Stimulated activated CD8-positive, alpha-beta memory T cell treated with anti-CD3 and anti-CD28 coated beads, Interleukin-15, amount 100 ng/mL, for 1 hour (primary cell): ENCODE results near the gene ENTPD8.
A peak's percentile ranks its signal among the peaks of the same experiment; 100 is the strongest.
"Not testable (repeated sequence)": the region's sequence is repeated elsewhere in the genome, so short reads cannot be mapped to it uniquely, and the experiment has no call there.

Experiments
- DNase-seq: peaks from one replicate; pipeline ENCODE4 v3.0.0-alpha.2; 2020; ENCODE audit warnings: low read depth

The ENTPD8 gene

DNA sequence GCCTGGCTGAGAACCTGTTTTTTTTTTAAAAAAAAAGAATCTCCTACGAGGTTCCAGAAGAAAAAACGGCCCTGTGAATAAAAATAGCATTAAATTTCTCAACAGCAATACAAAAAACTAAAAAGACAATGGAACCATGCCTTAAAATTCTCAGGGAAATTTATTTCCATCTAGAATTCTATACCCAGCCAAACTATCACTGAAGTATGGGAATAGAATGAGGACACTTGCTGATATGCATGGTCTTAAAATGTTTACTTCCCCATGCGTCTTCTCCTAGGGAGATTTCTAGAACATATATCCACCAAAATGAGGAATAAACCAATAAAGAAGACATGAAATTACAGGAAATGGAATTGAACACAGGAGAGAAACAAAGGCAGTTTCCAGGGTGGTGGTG, 34.5 kb upstream of the ENTPD8 start:
- DNase-seq = no peak

DNA sequence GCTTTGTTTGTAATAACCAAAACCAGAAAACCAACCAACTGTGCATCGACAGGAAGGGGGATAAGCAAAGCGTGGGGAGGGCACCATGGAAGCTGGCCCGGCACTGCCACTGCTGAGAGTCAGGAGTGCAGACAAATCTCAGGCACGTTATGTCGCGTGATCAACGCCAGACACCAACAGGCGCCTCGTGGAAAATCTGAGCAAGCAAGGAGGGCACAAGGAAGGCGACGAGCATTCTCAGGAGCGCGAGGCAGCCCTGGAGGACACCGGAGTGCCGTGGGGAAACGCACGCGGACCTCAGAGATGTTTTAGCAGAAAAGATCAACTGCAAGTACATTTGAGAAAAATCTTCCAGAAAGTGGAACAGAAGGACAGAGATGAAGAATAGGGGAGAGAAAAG, 33.1 kb upstream of the ENTPD8 start:
- no peak for DNase-seq

DNA sequence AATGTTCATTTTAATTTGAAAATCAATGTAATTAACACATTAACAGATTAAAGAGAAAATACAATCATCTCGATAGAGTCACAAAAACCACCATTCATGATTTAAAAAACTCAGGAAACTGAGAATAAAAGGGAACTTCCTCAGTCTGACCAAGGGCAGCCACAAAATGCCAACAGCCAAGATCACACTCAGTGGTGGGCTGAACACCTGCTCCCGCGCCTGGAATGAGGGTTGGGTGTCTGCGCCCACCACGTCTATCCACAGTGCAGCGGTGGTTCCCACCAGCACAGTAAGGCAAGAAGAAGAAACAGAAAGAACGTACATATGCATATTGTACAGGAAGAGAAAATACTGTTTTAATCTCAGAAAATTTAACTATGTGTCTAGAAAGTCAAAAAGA, 29.6 kb upstream of the ENTPD8 start:
- DNase-seq = no peak

DNA sequence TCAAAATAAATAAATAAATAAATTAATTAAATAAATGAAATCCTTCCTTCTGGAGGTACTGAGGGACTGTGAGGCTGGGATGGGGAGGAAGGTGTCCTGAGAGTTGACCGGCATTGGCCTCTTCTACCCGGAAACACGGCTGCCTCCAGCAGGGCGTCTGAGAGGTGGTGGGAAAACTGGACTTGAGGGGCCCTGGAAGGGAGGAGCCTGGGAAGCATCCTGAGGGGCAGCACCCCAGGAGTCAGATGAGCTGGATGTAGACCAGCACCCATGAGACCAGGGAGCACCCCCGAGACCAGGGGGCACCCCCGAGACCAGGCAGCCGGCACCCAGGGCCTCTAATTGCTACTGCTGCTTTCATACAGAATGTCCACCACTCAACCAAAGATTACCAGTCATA, 26.7 kb upstream of the ENTPD8 start:
- DNase-seq = no peak

DNA sequence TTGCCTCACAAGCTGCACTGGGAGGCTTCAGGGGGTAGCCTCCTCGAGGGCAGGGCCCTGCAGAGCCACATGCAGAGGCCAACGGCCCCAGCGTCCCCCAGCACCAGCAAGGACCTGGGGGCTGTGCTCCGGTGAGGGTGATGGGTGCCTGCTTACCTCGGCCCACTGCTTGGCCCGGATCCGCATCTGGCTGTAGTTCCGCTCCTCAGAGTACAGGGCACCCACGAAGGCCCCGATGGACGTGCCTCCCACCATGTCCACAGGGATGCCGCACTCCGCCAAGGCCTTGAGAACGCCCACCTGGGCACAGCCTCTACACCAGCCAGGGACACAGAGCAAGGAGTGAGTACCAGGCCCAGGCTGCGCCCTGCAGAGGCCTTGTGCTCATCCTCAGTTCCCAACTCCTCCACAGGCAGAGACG, 26.0 kb upstream of the ENTPD8 start:
- DNase-seq = no peak

DNA sequence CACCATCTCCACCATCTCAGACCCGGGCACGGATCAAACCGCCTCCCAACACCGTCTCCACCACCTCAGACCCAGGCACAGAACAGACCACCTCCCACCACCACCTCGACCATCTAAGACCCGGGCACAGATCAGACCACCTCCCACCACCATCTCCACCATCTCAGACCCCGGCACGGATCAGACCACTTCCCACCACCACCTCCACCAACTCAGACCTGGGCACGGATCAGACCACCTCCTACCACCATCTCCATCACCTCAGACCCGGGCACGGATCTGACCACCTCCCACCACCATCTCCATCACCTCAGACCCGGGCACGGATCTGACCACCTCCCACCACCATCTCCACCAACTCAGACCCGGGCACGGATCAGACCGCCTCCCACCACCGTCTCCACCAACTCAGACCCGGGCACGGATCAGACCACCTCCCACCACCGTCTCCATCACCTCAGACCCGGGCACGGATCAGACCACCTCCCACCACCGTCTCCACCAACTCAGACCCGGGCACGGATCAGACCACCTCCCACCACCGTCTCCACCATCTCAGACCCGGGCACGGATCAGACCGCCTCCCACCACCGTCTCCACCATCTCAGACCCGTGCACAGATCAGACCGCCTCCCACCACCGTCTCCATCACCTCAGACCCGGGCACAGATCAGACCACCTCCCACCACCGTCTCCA, 25.4 kb upstream of the ENTPD8 start:
- not testable (repeated sequence) for DNase-seq

DNA sequence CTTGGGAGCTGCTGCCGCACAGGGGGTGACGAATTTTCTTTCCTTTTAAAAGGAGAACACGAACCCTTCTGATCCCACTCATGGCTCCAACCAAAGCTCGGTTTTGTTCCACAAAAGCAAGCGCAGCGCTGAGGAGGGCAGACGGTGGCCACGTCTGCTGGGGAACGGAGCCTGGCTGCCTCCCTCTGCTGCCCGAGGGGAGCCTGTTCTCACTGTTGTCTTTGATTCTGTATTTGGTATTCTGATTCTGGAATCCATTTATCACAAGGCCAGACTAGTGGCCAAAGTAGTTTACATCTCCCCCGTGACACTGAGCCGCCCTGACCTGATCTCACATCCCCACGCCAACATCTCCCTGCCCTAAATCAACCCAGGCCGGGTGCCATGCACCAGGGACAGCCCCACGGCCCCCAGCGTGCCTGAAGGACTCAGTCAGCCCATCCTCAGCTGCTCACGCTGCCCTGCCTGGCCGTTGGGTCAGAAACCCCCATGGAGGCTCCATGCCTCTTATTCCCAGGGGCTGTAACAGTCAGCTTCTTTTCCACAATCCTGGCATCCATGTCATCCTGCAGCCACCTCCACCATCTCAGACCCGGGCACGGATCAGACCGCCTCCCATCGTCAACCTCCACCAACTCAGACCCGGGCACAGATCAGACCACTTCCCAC, 24.7 kb upstream of the ENTPD8 start:
- no peak for DNase-seq

DNA sequence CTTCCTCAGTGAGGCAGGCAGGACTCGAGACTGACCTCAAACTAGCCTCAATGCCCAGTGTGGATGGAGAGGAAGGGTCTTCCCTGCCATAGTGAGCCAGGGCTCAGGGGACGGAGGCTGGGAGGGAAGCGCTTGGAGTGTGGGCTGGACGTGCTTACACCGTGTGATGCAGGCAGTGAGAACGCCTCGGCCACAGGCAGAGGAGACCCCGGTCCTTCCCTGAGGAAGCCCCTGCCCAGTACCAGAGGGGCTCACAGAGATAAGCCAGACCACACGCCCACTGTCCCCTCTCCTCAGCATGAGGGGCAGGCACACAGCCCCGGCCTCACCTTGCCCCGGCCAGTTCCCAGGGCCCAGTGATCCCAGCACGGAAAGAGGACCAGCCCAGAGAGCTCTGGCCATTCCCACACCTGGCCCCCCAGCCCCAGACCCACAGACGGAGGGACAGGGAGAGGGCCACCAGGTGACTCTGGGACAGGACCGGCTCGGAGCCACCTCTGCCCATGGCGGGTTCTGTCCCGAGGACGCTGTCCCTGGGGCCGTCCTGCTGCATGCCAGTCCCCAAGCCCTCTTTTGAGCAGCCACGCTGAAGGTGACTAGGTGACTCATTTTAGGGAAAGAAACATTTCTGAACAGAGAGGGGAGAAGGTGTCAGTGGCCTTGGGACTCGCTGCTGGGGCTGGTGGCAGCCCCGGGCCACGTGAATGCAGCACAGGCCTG, 24.0 kb upstream of the ENTPD8 start:
- no peak for DNase-seq

DNA sequence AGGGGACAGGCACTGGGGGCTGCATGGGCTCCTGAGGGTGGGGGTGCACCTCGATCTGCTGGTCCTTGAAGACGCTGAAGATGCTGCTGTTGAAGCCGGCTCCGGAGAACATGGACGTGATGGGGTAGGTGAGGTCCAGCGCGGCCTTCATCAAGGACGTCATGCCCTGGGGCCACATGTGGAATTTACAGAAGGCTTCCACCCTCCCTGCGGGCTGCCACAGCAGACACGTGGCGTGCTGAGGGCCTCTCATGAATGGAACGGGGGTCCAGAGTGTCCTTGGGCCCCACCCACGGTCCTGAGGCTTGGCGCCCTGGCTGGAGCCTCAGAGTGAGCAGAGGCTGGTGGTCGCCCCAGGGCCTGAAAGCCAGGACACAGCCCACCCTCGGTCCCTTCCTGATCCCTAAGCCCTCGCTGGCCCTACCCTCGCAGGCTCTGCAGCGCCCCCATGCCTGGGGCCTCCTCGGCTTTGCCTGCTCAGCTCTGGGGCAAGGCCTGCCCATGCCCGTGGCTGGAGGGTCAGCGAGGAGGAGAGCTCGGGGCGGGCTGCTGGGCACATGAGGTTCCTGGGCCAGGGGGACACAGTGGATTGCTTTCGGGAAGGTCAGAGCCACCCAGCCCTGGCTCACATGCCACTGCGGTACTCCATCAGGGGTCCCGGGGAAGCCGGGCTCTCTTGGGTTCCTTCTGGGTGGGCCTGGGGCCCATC, 23.3 kb upstream of the ENTPD8 start:
- DNase-seq = no peak

DNA sequence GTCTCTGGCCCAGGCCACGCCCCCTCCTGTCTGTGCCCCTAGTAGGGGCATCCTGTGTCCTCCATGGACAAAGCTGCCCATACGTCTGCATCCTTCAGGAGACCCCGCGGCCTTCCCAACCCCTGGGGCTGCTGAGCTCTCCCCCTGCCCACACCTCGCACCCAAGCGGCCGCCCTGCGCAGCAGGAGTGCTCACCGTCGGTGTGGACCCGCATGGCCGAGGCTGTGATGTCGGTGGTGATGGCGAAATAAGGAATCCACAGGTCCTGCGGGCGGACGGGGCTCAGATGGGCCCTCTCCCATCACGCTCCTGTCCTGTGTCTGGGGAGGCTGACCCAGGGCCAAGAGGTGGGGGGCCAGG, 22.8 kb upstream of the ENTPD8 start:
- no peak for DNase-seq

DNA sequence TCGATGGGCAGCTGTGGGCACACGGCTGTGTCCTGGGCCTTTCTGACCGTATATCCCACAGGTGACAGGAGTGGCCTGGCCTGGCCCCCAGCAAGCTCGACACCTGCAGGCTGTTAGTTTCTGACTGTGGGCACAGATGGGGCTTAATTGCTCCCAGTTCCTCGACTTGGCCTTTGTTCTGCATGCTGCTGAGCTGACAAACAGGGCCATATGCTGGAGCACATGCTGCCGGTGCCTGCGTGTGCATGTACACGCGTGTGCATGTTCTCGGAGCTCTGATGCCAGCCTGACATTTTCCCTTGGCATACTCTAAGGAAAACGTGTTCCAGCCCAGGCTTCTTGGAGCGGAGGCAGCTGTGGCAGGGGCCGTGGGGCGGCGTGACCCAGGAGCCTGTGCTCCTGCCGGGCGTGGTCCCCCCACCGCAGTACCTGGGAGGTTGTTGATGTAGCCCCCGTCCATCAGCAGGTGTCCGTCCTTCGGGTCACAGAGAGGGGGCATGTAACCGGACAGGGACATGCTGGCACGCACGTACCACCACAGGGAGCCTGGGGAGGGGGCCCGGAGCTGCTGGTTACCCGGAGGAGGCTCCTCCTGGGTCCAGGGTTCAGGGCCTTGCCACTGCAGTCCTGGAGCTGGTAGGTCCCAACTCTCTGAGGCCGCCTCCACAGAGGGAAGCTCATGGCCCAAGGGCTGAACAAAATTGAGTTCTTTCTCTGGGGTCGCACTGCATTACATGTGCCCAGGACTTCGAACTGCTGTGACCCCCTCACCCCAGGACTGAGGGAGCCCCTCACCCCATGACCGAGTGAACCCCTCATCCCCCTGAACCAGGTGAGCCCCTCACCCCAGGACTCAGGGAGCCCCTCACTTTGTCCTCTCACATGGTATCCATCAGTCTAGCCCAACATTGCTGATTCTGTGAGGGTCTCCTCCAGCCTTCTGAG, 22.1 kb upstream of the ENTPD8 start:
- DNase-seq = no peak

DNA sequence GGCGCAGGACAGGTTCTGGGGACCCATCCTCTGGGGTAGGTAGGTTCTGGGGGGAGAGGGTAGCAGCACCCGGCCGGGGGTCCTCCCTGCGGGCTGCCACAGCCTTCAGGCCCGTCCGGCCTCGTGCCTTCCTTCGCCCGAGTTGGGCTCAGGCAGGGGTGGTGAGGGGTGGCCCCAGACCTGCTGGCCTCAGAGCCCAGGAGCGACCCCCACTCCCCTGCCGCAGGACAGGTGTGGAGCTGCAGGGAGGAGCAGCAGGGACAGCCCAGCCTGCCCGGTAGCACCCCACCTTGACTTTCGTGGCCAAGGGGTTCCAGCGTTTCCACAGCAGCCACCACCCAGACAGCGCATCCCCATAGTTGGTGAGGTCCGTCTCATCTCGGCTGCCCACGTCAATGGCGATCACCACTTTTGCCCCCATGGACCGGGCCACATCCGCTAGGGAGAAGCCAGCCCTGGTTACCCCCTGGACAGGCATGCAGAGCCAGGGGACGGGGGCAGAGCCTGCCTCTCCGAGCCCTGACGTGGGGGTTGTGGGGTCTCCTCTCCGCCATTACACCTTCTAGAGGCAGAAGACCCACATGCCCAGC, 21.3 kb upstream of the ENTPD8 start:
- no peak for DNase-seq

DNA sequence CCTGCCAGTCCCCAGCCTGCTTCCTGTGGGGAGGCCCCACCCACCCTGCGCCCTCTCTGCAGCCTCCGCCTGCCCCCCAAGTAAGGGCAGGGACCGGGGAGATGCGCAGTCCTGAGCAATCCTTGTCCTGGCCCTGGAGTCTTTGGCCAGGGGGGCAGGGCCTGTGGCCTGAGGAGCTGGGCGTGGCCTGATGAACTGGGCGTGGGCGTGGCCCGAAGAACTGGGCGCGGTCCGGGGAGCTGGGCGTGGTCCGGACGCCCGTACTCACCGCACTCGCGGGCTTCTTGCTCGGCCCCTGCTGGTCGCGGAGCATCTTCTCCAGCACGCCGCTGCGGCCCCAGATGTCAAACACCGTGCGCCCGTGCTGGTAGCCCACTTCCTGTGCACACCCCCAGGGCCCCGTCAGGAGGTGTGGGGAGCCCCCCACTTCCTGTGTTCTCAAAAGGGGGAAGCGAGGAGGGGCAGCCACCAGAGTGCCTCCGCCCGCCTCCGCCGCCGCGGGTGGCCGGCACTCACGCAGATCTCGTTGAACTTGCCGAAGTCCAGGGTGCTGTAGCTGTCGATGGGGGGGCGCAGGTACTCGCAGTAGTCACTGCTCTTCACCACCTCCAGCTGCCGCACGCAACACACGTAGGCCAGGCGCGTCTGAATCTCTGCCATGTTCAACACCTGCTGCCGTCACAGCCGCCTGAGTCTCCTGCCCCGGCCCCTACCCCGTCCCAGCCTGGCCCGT, 20.7 kb upstream of the ENTPD8 start:
- peak; percentile 58 for DNase-seq

DNA sequence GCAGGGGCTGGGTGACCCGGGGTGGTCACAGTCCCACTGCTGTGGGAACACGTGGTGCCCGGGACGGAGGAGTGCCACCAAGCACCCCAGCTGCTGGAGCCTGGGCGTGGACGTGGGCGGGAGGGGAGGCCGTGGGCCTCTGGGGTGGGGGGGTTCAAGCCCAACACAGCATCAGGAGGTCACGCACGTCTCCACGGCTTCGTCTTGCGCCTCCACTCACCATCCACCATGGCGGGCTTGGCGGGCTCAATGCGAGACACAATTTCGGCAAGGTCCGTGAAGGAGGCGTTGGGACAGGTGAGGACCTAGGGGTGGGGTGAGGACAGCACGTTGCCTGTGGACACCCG, 20.1 kb upstream of the ENTPD8 start:
- no peak for DNase-seq

DNA sequence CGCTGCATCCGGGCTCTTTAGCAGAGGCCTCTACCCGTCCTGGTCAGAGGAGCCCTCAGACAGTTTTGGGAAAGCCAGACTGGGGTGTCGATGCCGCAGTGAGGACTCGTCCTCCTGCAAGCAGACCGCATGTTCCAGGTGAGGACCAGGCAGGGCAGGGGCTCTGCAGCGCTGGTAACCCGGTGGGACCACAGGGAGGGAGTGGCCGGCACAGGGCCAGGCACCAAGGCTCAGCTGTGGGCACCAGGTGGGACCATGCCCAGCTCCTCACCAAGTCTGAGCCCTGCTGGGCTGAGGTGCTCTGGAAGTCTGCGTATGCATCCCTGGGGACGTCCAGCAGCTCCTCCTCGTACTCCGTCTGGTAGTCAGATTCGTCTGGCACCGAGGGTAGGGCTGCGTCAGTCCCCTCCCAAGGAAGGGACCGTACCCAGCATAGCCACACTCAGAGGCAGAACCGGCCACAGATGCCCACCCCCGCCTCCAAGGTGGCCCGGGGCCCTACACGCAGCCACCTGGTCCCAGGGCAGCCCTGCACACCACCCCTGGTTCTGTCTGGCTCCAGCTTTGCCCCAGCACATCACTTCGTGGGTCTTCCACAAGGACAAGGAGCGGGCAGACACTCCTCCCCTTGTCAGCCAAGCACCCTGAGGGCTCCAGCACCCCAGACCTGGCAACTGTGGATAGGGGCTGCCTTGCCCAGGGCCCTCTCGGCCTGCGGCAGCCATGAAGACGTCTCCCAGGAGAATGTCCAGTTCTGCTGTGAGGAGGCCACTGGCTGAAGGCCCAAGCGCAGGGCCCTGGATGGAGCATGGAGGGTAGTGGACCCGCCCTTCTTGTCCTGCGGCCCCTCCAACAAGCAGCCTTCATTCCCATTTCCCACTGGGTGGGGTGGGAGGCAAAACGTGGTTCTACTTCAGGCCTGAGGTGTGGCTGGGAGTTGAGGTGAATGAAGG, 19.5 kb upstream of the ENTPD8 start:
- DNase-seq = no peak

DNA sequence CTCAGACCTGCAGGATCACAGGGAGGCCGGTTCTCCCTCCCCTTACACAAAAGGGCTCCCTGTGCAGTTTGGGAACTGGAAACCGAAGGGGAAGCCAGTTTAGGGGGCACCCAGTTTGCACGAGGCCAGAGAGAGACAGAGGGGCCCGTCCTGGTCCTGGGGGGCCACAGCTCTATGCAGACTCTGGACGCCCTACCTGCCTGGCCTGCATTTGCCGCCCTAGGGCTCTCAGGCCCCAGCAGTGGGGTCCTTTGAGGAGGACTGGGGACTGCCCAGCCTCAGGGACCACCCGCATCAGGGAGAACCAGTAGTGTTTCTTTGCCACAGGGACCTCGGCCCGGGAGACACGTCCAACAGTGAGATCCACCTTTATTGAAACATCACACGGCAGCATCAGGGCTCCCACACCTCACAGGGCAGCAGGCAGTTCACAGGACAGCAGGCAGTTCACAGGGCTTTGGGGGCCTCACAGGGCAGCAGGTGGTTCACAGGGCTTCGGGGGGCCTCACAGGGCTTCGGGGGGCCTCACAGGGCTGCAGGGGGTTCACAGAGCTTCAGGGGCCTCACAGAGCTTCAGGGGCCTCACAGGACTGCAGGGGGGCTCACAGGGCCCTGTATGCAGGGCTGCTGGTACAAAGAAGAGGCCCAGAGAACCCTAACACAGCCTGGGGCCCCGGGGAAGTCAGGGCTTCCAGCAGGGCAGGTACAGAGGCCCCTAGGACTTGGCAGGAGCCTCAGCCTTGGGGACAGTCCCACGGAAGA, 18.6 kb upstream of the ENTPD8 start:
- DNase-seq = no peak

DNA sequence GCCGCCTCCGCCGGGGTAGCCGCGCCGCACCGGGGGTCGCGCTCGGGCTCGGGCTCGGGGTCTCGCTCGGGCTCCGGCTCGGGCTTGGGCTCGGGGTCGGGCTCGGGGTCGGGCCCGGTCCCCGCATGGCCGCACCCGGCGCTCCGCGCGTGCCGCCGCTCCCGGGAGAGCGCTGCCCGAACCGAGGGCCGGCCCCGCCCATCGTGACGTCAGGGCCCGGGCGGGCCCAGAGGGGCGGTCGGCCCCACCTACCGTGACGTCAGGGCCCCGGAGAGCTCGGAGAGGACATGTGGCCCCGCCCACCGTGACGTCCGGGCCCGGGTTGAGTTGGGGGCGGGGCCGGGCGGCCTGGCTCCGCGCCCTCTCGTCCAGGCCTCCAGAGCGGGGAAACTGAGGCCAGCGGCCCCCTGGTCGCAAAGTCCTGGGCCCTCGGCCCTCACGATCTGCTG, 18.0 kb upstream of the ENTPD8 start, which contains the start of gene NSMF:
Gene NSMF, minus strand, starts transcription at position 183 of the 449 bp plus-strand sequence. CDS start 232 bp downstream, outside the sequence.
- DNase-seq = peak; percentile 88
